OCI-LY7 (cell line): ENCODE measurements around the gene FOXP3. TPM values are rescaled to one million over a fixed set of nuclear protein-coding genes. Genes with fewer than 3 reads are reported as not detected.

ENCODE experiments used
- BruUV-seq: library from RNA; stranded (reverse); fragments of 400-500 nt; replicated peaks from 2 replicates; lab custom pipeline; 2021; lab: Mats Ljungman, UMichigan
- CTCF ChIA-PET: fragments of 300-600 bp; sonication (Branson Sonifier 250); formaldehyde crosslinking; loops from one replicate; lab custom pipeline; 2022; ENCODE audit warnings: antibody characterized with exemption; ENCODE audit not compliant: unreplicated experiment; lab: Charles Lee
- POLR2A ChIA-PET: fragments of 300-600 bp; sonication (Branson Sonifier 250); formaldehyde crosslinking; loops from one replicate; lab custom pipeline; 2022; ENCODE audit warnings: antibody characterized with exemption; lab: Charles Lee
- DNase-seq: peaks from one replicate; pipeline ENCODE4 v3.0.0-alpha.2; 2015; ENCODE audit warnings: low spot score
- H2AFZ ChIP-seq: fragments of 200-600 bp; sonication (generic), shearing (Covaris generic); 2 replicates; pipeline ENCODE4 v1.6.1; 2014; ENCODE audit warnings: mild to moderate bottlenecking, antibody characterized with exemption, low read length, moderate library complexity
- H3K27ac ChIP-seq: fragments of 200-600 bp; sonication (generic); 2 replicates; pipeline ENCODE4 v1.5.1; 2014; ENCODE audit warnings: mixed run types, low read depth, mild to moderate bottlenecking, moderate library complexity, low read length, inconsistent platforms; ENCODE audit not compliant: poor library complexity, severe bottlenecking
- H3K36me3 ChIP-seq: fragments of 200-600 bp; sonication (generic); 2 replicates; pipeline ENCODE4 v1.6.1; 2014; ENCODE audit warnings: mild to moderate bottlenecking, antibody characterized with exemption, low read length, moderate library complexity, mixed read lengths; ENCODE audit not compliant: insufficient read depth
- H3K4me1 ChIP-seq: fragments of 200-600 bp; sonication (generic); 2 replicates; pipeline ENCODE4 v1.5.1; 2014; ENCODE audit warnings: mild to moderate bottlenecking, low read length; ENCODE audit not compliant: insufficient read depth, poor library complexity, severe bottlenecking
- H3K4me2 ChIP-seq: fragments of 200-600 bp; sonication (generic); 2 replicates; pipeline ENCODE4 v1.6.1; 2014; ENCODE audit warnings: mild to moderate bottlenecking, low read length
- H3K4me3 ChIP-seq: fragments of 200-600 bp; sonication (generic); 2 replicates; pipeline ENCODE4 v1.5.1; 2014; ENCODE audit warnings: mild to moderate bottlenecking, low read depth, low read length; ENCODE audit not compliant: poor library complexity, severe bottlenecking
- H3K79me2 ChIP-seq: fragments of 200-600 bp; sonication (generic); 2 replicates; pipeline ENCODE4 v1.6.1; 2016; ENCODE audit warnings: low read depth, mild to moderate bottlenecking, low read length, moderate library complexity, mixed read lengths; ENCODE audit not compliant: insufficient read depth
- H3K9me2 ChIP-seq: fragments of 200-600 bp; sonication (generic); 2 replicates; pipeline ENCODE4 v1.6.1; 2016; ENCODE audit warnings: mild to moderate bottlenecking, low read length, mixed read lengths; ENCODE audit not compliant: insufficient read depth
- H3K9me3 ChIP-seq: fragments of 200-600 bp; sonication (generic); 2 replicates; pipeline ENCODE4 v1.6.1; 2014; ENCODE audit warnings: mild to moderate bottlenecking, mixed run types, low read length, mixed read lengths
- H4K20me1 ChIP-seq: fragments of 200-600 bp; sonication (generic); 2 replicates; pipeline ENCODE4 v1.6.1; 2014; ENCODE audit warnings: mild to moderate bottlenecking, antibody characterized with exemption, low read length, moderate library complexity, mixed read lengths; ENCODE audit not compliant: insufficient read depth
- EZH2phosphoT487 ChIP-seq: fragments of 200-600 bp; sonication (generic); IDR thresholded peaks from 2 replicates; pipeline ENCODE4 v1.6.1; 2018; ENCODE audit warnings: low read depth, borderline replicate concordance, mild to moderate bottlenecking, mixed run types, antibody characterized with exemption, low read length, moderate library complexity, mixed read lengths
- intact Hi-C: fragments of 100-400 bp; cut with micrococcal nuclease; formaldehyde crosslinking; loops from one replicate; pipeline ENCODE4 v1.10.0; 2022; ENCODE audit not compliant: unreplicated experiment
- total RNA-seq, 2 experiments: library from RNA; depleted of rRNA in 1 of 2; stranded (reverse); fragments of >200 nt in 1 of 2; shearing (Covaris generic) in 1 of 2; gene quantifications; 2 replicates each; pipeline ENCODE4 v1.2.3, GENCODE V29; 2014 to 2022
- TF ChIP-seq, protein P1 (sequence below): fragments of 200-600 bp; sonication (generic); conservative IDR thresholded peaks from 2 replicates; pipeline ENCODE4 v1.5.1; 2014; ENCODE audit warnings: mild to moderate bottlenecking, antibody characterized with exemption, low read length, moderate library complexity, mixed read lengths

Gene FOXP3
- total RNA-seq, 2 experiments from 2014 or later, result 0.06 to 0.57 TPM

DNA sequence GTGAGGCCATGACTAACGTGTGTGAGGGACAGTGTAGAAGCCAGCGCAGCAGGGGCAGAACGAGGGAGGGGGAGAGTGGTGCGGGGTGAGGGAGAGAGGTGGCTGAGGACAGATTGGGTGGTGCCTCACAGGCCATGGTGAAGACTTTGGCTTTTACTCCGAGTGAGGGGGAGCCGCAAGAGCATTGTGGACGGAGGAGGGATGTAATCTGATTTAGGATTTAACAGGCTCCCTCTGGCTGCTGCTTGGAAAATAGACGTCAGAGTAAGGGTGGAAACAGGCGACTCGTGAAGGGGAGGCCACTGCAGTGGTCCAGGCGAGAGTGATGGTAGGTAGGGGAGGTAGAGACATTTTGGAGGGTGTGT is 18.1 kb upstream of the FOXP3 start:
- Histone ChIP-seq H3K27ac (no peak overlapping the region), H4K20me1 (no peaks in the 10 kb centered on the region), H3K4me1 (no peaks in the 10 kb centered on the region), H3K79me2 (no peaks in the 10 kb centered on the region), H3K9me3 (no peaks in the 10 kb centered on the region), H2AFZ (no peak overlapping the region), H3K36me3 (no peaks in the 10 kb centered on the region), H3K4me3 (no peak overlapping the region), H3K4me2 (no peak overlapping the region), H3K9me2 (no peaks in the 10 kb centered on the region)
- DNase-seq, result no peak
- no TSS peak for BruUV-seq
- no peak for TF ChIP-seq EZH2phosphoT487
- TF ChIP-seq, protein P1, sequence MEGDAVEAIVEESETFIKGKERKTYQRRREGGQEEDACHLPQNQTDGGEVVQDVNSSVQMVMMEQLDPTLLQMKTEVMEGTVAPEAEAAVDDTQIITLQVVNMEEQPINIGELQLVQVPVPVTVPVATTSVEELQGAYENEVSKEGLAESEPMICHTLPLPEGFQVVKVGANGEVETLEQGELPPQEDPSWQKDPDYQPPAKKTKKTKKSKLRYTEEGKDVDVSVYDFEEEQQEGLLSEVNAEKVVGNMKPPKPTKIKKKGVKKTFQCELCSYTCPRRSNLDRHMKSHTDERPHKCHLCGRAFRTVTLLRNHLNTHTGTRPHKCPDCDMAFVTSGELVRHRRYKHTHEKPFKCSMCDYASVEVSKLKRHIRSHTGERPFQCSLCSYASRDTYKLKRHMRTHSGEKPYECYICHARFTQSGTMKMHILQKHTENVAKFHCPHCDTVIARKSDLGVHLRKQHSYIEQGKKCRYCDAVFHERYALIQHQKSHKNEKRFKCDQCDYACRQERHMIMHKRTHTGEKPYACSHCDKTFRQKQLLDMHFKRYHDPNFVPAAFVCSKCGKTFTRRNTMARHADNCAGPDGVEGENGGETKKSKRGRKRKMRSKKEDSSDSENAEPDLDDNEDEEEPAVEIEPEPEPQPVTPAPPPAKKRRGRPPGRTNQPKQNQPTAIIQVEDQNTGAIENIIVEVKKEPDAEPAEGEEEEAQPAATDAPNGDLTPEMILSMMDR, result no peak
- ChIA-PET POLR2A (interaction anchor here (0.6 kb wide), 1 partner anchor 92 kb away, joined by 4 read pairs; no protein-coding TSS in a partner anchor), CTCF (no interaction called here)
- intact Hi-C loops, result no loop called here

DNA sequence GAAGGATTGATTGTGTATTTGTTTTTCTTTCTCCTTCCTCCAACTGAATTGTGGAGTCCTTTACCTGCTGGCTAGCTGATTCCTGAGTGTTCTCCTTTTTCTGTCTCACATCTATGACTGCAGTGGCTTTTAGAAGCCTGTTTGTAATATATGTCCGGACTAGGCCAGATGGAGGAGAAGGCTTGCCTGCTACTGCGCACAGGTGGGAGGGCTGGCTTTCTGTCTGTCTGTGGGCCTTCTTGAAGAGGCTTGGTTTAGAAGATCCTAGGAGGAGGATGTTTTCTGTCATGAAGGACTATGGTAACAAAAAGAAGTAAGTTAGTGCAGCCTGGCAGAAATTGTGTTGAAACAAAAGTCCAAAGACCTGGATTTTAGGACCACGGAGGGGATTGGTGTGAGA is 13.6 kb upstream of the FOXP3 start:
- H3K4me1 ChIP-seq, result no peaks in the 10 kb centered on the region

DNA sequence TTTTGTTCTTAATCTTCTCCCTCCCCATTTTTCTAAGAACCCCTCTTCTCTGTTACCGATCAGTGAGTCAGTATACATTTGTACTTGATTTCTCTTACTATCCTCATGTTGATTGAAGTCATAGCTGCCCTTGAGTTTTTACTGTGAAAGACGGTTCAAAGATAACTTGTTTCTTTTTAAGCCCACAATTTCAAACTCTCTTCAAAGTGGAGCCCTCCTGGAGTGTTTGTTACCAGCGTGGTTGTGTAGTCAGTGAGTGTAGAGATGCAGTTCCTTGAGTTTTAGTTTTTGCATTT is 13.0 kb upstream of the FOXP3 start:
- Histone ChIP-seq H3K9me2 (no peaks in the 10 kb centered on the region), H3K9me3 (no peaks in the 10 kb centered on the region), H3K4me1 (peaks cover 3% of the 10 kb centered on the region), H3K27ac (no peak overlapping the region), H3K4me3 (no peak overlapping the region), H3K4me2 (no peak overlapping the region), H4K20me1 (no peaks in the 10 kb centered on the region), H3K79me2 (peaks cover 5% of the 10 kb centered on the region; the same call in 1 of the 2 replicates), H3K36me3 (peaks cover 8% of the 10 kb centered on the region; the same call in 1 of the 2 replicates), H2AFZ (no peak overlapping the region)
- ChIA-PET POLR2A (no interaction called here), CTCF (no interaction called here)
- intact Hi-C loops, result no loop called here
- no TSS peak for BruUV-seq
- TF ChIP-seq, protein P1, result no peak
- TF ChIP-seq EZH2phosphoT487, result no peak
- no peak for DNase-seq

More for the DNA sequence above, 13.6 kb upstream of the FOXP3 start:
- no peak for DNase-seq
- no peaks in the 10 kb centered on the region for H3K9me3 ChIP-seq
- ChIA-PET CTCF (no interaction called here), POLR2A (no interaction called here)
- no peak overlapping the region for H2AFZ ChIP-seq
- H3K27ac ChIP-seq, result no peak overlapping the region
- H3K36me3 ChIP-seq, result peaks cover 7% of the 10 kb centered on the region; the same call in 1 of the 2 replicates
- intact Hi-C loops, result no loop called here
- H4K20me1 ChIP-seq, result no peaks in the 10 kb centered on the region
- H3K4me3 ChIP-seq, result no peak overlapping the region
- no TSS peak for BruUV-seq
- no peaks in the 10 kb centered on the region for H3K9me2 ChIP-seq
- H3K79me2 ChIP-seq, result no peaks in the 10 kb centered on the region
- no peak for TF ChIP-seq EZH2phosphoT487
- TF ChIP-seq, protein P1, result no peak
- H3K4me2 ChIP-seq, result no peak overlapping the region
